Measurements from ENCODE around the gene PRAC1.
A peak's percentile ranks its signal among the peaks of the same experiment; 100 is the strongest.

Gene PRAC1

GRCh38 chr17:48746916-48747444 lies 24.7 kb upstream of the PRAC1 start:
- DNase-seq, result no peak

GRCh38 chr17:48745381-48746275 lies 23.3 kb upstream of the PRAC1 start:
- DNase-seq, result no peak

GRCh38 chr17:48740537-48740936 lies 18.2 kb upstream of the PRAC1 start:
- DNase-seq, result no peak

- no peak for DNase-seq
Observed at GRCh38 chr17:48738803-48739526, 16.6 kb upstream of the PRAC1 start.

- no peak for DNase-seq
Observed at GRCh38 chr17:48738424-48738802, 16.1 kb upstream of the PRAC1 start.

- no peak for DNase-seq
Observed at GRCh38 chr17:48737330-48738043, 15.2 kb upstream of the PRAC1 start.

GRCh38 chr17:48735062-48735351 lies 12.7 kb upstream of the PRAC1 start:
- no peak for DNase-seq

GRCh38 chr17:48734333-48735061 lies 12.2 kb upstream of the PRAC1 start:
- DNase-seq, result no peak

- DNase-seq, result no peak
Observed at GRCh38 chr17:48733632-48734328, 11.5 kb upstream of the PRAC1 start.

- no peak for DNase-seq
Observed at GRCh38 chr17:48732688-48733629, 10.6 kb upstream of the PRAC1 start.

GRCh38 chr17:48731355-48731754 lies 9.0 kb upstream of the PRAC1 start:
- DNase-seq, result no peak

- no peak for DNase-seq
Observed at GRCh38 chr17:48730240-48730550, 7.9 kb upstream of the PRAC1 start.

- DNase-seq, result no peak
Observed at GRCh38 chr17:48729335-48730239, 7.3 kb upstream of the PRAC1 start.

GRCh38 chr17:48728232-48729231 lies 6.2 kb upstream of the PRAC1 start, which contains the start of gene HOXB13:
TSS of gene HOXB13 (minus strand) at chr17:48728750. CDS start at chr17:48728593, 157 bp downstream.
- peak; percentile 51 for DNase-seq

- DNase-seq, result no peak
Observed at GRCh38 chr17:48727415-48728175, 5.3 kb upstream of the PRAC1 start.

- no peak for DNase-seq
Observed at GRCh38 chr17:48726916-48727286, 4.6 kb upstream of the PRAC1 start.

GRCh38 chr17:48726114-48726915 lies 4.0 kb upstream of the PRAC1 start:
- no peak for DNase-seq
